Measurements from ENCODE around the gene GADL1.

- no peak for TF ChIP-seq CTCF (IDR thresholded peaks at IDR 0.05 in 4 of 5, conservative IDR thresholded peaks at IDR 0.05 in 1 of 5)
- TF ChIP-seq POLR2A (IDR thresholded peaks at IDR 0.05) = no peak
Observed at GRCh38 chr3:30691944-30692343, 202.5 kb downstream of the GADL1 start.

Measured in gastrocnemius medialis (tissue), 4 donors.